GF-D8 (cell line): ENCODE measurements around the gene ADAM15.
A peak's percentile ranks its signal among the peaks of the same experiment; 100 is the strongest.

Experiments used
- DNase-seq: peaks from one replicate; lab custom pipeline; 2025; lab: John Stamatoyannopoulos, UW

ADAM15 gene

DNA sequence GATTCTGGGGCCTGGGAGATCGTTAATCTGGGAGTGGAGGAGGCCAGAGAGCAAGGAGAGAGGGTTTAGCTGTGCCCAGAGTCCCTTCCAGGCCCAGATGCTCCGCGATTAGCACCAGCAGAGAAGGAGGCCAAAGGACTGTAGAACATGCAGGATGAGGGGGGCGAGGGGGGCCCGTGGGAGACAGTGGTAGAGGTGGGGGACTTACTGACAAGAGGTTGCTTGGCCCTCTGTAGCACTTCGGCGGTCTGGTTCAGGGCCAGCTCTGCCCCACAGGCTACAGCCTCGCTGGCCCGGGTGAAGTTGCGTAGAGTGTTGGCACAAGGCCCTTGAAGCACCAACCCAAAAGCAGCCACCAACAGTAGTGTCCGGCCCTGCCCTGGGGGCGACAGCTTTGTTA, 18.2 kb upstream of the ADAM15 start:
- DNase-seq = no peak

DNA sequence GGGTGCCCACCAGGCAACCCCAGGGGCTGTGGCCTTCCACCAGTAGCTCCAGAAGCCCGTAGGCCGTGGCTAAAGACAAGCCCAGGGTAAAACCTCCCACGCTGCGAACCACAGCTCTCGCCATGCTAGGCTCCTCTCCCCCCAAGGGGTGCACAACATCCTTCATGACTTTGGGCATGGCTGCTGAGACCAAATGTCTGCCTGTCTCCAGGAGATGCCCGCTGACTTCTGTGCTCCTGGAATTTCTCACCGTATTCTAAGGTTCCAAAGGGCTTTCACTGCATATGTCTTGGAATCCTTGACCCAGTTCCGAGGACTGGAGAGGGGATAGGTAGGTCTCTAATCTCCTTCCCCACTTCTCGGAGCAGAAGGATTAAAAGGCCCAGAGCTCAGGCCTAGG, 17.6 kb upstream of the ADAM15 start, which contains the start of the genes DCST1 and DCST2:
TSS of gene DCST1 (plus strand) at position 301 of the 400 bp plus-strand sequence. CDS start 213 bp downstream, outside the sequence.
TSS of gene DCST2 (minus strand) at position 258 of the 400 bp plus-strand sequence. CDS start at position 178, 80 bp downstream.
- DNase-seq = no peak

DNA sequence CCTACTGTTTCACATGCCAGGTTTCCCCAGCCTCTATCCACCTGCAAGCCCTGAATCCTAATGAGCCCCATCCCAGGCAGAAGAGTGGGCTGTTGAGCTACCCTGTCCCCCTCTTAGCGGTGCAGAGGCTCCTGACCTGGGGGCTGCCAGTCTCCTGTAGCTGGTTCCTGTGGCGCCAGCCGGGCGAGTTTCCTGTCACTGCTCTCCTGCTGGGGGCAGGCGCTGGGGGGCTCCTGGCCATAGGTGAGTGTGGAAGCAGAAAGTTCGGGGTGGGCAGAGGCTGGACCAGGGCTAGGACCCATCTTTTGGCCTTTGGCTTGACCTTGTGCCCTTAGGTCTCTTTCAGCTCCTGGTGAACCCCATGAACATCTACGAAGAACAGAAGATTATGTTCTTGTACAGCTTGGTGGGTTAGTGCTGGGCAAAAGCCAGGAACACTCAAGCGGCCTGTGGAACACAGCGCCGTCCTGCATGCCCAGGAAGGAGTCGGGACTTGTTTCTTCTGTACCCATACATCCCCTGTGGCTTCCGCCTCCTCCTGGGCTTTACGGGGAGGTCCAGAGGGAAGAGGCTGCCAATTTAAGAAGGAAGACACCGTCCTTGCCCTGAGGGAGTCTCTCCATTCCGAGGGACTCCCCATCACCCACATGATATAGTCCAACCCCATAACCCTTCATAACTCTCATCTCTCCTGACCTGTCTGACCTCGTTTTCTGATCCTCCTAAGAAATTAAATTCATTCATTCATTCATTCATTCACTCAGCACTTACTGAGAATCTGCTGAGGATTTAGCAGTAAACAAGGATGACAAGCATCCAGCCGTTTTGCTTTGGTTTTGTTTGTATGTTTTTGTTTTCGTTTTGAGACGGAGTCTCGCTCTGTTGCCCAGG, 16.6 kb upstream of the ADAM15 start:
- no peak for DNase-seq

DNA sequence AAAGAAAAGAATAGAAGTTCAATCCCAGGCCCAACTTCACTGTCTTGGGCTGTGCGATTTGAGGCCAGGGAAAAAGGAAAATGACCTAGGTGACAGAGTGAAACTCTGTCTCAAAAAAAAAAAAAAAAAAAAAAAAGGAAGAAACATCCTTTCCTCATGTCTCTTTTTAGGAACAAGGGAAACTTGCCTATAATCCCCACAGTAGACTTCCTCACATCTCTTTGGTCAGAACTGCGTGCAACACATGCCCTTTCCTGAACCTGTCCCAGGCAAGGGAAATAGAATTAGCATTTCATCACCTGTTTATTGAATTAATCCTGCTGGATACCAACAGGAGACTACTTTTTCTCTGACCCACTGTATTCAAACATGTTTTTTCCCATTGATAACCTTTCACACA, 15.2 kb upstream of the ADAM15 start:
- DNase-seq = no peak

DNA sequence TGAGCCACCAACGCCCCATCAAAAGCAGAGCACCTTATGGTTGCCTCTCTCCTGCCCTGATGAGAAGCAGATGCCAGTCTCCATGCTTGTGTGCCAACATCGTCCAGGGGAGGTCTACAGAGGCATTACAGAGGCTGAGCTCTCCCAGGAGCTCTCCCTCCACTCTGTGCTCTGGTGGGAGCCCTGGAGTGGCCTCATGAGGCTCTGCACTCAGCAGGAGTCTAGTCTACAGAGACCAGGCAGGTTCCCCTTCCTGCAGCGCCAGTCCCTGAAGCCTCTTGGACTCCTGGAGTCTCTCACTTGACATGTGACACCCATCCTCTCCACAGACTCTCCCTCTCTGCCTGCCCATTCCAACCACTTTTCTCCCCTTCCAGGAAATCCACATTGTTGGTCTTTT, 14.1 kb upstream of the ADAM15 start:
- no peak for DNase-seq

DNA sequence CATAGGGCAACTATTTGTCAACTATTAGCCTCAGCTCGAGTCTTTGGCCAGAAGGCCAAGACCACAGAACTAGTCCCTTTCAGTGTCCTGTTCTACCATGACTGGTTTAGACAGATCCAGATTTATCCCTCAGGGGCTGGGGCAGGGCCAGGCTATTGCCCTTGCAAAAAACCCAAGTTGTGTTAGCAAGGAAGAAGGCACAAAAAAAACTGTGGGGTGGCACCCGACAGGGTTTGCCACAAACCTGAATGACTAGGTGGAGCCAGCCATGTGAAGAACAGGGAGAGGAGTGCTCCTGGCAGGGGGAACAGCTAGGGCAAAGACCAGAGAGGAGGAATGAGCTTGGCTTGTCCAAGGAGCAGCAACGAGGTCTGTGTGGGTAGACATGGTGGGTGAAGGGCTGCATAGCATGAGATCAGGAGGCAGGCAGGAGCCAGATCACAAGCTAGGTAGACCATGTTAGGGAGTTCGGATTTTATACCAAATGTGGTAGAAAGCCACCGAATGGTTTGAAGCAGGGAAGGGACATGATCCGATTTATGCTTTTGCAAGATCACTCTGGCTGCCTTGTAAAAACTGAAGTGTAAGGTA, 13.2 kb upstream of the ADAM15 start:
- DNase-seq = no peak

DNA sequence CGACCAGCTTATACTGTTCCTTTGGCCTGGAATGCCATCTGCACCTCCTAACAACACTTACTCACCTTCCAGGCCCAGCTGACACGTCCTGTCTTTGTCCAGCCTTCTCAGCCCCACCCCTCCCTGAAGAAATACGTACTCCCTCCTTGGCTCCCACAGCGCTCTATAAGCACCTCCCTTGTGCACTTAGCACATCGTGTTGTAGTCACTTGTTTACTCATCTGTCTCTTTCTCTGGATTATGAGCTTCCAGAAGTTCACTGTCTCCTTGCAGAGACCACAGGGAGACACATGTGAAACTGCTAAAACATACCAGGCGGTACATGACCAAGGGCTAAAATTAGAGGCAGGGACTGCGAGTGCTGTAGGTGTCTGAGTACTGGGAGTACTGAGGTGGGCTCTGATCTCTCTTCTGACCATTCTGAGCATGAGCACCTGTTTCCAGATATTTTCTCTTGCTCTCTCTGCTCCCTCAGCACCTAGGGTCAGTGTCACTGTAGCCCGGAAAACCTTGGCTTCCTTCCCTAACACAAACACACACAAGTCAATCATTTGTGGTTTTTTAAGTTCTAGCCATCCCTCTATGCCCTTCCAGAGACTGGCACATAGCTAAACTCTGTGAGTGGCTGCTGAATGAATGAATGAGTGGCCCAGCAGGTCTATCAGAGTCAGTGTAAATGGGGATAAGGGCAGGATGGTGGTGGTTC, 12.4 kb upstream of the ADAM15 start:
- no peak for DNase-seq

DNA sequence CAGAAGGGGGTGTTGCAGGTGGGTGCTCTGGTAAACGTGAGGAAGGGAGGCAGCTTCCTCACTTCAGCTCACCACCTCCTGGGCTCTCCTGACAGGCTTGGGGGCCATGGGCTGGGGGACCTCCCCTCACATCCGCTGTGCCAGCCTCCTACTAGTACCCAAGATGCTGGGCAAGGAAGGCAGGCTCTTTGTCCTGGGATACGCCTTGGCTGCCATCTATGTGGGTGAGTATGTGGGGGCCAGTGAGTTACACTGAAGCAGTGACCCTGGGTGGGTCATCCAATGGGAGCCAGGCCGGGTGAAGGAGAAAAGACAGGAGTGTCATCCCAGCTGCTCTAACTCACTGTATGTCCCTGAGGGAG, 11.8 kb upstream of the ADAM15 start:
- no peak for DNase-seq

DNA sequence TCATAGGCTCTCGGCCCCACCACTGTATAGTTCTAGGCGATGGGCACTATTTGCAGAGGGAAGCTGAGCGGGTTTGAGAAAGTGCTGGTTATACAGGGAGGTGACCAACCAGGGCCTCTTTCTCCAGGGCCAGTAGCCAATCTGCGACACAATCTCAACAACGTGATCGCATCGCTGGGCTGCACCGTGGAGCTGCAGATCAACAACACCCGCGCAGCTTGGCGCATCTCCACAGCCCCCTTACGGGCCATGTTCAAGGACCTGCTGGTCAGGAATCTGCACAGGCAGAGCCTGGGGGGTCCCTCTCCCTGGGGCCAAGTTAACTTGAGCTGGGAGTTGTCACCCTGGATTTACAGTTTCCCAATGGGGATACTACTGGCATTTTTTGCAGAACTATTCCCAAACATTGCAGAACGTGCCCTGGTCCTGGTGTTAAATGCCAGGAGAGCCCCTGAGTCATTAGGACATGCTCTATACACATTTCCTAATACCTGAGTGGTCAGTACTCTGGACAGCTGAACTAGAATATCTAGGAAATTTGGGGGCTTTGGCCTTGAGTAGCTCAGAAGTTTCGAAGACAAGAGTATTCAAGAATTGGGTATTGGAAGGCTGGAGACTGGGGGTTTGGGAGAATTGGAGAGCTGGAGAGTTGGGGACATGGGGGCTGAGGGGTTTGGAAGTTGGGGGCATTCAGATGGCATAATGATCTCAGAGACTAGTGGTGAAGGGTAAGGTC, 10.6 kb upstream of the ADAM15 start:
- DNase-seq = no peak

DNA sequence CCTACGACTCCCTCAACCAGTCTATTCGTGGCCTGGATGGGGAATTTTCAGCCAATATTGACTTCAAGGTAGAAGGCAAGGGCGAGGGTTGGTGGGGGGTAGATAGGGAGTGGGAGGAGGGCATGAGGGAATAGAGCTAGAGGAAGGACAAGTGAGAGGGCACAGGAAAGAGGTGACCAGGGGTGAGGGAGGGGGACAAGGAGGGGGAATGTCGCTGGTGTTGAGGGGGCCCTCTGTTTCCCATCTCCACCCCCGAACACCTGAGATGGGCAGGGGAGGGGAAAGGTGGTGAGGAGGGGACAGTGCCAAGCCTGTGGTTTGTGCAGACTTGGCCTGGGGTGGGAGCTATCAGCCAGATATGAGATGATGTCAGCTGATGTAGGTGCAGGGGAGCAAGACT, 8.3 kb upstream of the ADAM15 start:
- no peak for DNase-seq

DNA sequence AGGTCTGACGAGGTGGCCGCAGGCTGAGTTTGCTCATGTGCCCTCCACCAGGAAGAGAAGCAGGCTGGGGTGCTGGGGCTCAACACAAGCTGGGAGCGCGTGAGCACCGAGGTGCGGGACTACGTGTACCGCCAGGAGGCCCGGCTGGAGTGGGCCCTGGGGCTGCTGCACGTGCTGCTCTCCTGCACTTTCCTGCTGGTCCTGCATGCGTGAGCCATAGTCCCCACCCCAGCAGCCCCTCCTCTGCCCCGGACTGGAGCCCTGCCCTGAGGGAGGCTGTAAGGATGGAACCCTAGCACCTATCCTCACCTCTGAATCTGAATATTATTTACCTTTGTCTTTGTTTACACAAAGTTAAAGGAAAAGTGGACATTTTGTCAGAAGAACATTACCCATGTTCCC, 7.8 kb upstream of the ADAM15 start:
- no peak for DNase-seq

DNA sequence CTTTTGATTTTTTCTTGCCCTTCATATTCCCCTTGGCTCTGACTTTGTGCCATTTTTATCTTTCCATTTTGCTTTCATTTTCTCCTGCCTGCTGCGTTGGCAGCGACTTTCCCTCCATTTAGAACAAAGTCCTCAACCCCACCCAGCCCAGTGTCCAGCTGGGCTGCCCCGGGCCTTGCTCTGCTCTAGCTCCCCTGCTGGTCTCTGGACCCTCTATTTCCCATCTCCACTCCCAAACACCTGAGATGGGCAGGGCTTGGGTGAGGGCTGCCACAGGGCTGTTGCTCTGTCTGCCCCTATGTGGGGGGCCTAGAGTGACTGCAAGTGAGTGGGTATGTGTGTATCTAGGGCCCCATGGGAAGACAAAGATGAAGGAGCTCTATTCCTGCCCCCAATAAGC, 7.3 kb upstream of the ADAM15 start:
- no peak for DNase-seq

DNA sequence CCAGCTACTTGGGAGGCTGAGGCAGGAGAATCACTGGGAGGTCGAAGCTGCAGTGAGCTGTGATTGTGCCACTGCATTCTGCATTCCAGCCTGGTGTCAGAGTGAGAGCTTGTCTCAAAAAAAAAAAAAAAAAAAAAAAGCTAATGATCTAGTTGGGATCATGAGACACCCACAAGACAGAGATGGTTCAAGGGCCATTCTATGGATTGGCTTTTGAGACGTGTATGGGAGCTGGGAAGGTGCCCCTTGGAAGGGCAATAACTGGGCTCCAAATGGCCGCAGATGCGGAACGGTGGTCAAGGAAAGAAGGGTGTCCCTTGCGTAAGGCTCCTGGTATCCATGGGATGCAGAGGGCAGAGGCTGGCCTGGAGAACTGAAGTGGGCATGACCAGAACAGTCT, 6.8 kb upstream of the ADAM15 start:
- no peak for DNase-seq

DNA sequence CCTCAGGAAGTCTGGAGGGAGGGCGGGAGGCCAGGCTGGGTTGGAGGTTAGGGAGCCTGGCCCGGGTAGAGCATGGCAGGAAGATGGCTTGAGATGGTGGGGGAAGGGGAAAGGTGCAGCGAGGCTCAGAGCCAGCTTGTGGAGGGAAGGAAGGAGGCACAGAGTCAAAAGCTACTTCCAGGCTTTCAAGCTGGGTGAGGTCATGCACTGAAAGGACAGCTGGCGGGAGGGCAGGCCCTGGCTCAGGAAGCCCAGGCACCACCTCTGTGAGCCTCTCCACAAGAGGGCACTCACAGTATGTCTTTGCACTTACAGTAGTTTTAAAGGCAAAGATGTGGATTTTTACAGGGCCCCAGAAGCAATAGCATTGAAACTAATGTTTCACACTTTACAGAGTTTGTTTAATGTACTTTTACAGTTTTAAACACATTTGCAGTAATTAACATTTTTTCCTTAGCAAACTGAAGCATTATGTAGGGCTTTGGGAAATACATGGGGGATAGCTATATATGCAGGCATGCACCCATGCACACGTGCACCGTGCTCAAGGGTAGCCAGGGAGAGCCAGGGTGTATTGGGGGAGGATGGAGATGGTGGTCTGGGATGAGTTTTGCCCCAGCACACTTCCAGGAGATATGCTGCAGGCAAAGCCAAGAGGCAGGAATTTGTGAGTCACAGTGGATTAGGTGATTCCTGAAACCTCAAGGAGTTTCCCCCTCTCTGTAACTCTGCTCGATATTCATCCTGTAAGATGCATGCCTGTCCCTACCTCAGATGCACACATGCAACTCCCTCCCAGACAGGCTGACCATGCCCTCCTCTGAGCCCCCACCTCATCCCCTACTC, 6.1 kb upstream of the ADAM15 start:
- peak; percentile 39 for DNase-seq

DNA sequence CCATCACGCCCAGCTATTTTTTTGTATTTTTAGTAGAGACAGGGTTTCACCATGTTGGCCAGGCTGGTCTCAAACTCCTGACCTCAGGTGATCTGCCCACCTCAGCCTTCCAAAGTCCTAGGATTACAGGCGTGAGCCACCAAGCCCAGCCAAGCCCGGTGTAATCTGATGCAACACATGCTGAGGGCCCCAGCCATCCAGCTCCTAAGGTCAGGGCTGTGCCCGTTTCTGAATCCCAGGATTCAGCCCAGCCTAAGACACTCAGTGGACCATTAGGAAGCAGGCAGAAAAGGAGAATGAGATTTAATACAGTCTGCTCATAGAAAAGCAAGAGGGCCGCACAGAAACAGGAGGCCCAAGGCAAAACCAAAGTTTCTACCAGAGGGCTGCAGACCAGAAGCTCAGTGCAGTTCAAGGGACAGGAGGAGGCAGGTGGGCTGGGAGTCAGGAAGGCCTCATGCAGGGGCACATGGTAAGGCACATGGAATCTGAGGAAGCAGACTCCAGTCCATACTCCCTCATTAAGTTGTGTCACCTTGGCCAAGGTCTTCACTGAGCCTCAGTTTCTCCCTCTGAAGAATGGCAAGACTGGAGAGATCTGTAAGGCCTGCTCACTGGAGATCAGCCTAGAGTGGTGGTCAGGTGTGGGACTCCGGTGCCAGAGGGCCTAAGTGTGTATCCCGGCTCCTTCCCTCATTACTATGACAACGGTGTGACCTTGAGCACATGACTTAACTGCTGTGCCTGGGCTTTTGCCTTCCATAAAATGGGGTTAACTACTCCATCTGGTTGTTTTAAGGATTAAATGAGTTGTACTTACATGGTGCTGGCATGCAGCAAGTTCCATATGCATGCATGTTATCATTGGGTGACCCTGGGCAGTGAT, 2.4 kb upstream of the ADAM15 start:
- DNase-seq = no peak

DNA sequence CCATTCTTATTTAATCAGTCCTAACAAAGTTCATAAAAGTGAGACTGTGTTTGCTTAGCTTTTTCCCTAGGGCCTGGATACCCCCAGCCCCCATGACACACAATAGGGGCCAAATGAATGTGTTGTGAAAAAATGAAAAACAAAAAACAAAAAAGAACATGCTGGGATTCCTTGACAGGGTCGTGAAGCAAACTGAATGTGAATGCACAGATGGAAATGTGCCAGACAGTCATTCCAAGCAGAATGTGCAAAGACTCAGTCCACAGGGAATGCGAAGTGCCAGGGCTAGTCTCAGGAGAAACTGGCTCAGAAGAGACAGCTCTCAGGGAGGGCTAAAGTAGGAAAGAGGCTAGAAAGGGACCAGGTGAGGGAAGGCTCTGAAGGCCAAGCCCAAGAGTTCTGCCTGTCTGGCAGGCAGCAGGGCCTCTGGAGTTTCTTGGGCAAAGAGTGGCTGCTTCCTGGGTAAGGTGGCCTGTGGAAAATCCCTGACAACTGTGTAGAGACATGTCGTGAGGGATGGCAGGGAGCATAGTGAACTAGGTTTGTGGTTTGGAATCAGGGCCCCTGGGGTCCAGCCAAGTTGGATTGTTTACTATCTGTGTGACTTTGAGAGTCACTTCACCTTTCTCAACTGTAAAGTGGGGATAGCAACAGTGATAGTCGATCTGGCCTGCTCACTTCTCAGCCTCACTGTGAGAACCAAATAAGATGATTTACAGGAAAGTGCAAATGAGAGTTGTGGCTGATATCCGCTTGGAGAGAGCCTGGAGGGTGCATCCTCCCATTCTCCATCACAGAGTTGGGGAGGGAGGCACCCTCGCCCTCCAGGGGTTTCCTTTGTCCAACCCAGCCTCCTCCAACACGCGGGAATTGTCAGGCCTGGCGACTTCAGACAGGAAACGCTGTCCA, 1.2 kb upstream of the ADAM15 start:
- DNase-seq = no peak

DNA sequence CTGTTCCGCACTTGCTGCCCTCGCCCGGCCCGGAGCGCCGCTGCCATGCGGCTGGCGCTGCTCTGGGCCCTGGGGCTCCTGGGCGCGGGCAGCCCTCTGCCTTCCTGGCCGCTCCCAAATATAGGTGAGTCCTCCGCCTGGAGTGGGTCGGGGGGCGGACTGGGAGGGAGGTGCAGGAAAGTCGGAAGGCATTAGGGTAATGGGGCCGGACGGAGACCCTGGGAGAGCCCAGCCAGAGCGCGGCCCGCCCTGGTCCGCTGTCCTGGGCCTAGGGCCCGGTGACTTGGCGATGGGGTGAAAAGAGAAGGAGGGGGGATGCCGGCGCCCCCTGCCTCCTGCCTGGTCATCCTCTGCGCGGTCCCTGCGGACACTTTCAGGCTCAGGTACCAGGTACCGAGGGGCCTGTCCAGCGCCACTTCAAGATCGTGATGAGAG, 243 bp downstream of the ADAM15 start:
- no peak for DNase-seq

DNA sequence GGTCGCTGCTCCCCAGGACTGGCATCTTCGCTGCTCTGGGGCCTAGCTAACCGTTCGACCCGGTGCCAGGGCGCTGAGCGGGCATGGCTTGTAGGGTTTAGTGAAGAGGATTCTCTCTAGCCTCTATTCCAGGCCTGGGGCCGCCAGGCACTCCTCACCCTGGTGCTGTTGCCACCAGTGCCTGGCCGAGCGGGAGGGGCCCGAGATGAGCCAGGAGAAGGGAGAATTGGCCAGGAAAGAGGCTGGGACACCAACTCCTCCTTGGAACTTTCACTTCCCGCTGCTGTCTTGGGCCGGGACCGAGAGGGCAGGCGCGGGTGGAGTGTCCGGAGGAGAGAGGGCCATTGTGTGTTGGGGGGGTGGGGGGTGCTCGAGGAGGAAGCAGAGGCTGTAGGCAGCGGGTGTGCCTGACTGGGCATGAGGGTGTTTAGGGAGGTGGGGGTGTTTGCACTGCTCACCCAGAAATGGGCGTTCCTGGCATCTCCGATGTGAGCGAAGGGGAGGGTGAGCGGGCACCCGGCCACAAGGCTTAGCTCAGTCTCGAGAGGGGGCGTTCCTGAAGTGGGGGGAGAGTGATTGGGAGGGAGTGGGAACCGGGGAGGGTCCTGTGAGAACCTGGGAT, 772 bp downstream of the ADAM15 start:
- DNase-seq = no peak
